Chondrocyte (in vitro differentiated cells): ENCODE measurements around the gene DOCK7. TPM values are rescaled to one million over a fixed set of nuclear protein-coding genes. Genes with fewer than 3 reads are reported as not detected.

Experiments used
- DNase-seq: peaks from one replicate; pipeline ENCODE4 v3.0.0; 2021; ENCODE audit warnings: mixed read lengths, low spot score
- H3K27ac Mint-ChIP-seq: one replicate; pipeline ENCODE4 v1.8.0; 2021; ENCODE audit warnings: mild to moderate bottlenecking, moderate library complexity, mixed read lengths; ENCODE audit not compliant: unreplicated experiment
- H3K27me3 Mint-ChIP-seq: 2 replicates; pipeline ENCODE4 v1.8.0; 2021; ENCODE audit warnings: low read depth, mixed read lengths
- H3K36me3 Mint-ChIP-seq: 2 replicates; pipeline ENCODE4 v1.8.0; 2021; ENCODE audit warnings: low read depth, mixed read lengths
- H3K4me1 Mint-ChIP-seq: 2 replicates; pipeline ENCODE4 v1.8.0; 2021; ENCODE audit warnings: low read depth, mild to moderate bottlenecking, mixed read lengths
- H3K4me3 Mint-ChIP-seq: one replicate; pipeline ENCODE4 v1.8.0; 2021; ENCODE audit warnings: mild to moderate bottlenecking, moderate library complexity, mixed read lengths; ENCODE audit not compliant: unreplicated experiment
- H3K9me3 Mint-ChIP-seq: 2 replicates; pipeline ENCODE4 v1.8.0; 2021; ENCODE audit warnings: low read depth, mixed read lengths
- total RNA-seq: library from RNA; stranded (reverse); gene quantifications from 3 replicates; pipeline ENCODE4 v1.2.1, GENCODE V29; 2021
- TF ChIP-seq, protein P1 (sequence below): fragments of 200-600 bp; sonication (generic); IDR thresholded peaks from 2 replicates; pipeline ENCODE4 v1.5.0; 2021; ENCODE audit warnings: antibody characterized with exemption, mild to moderate bottlenecking, moderate library complexity

Gene DOCK7
- total RNA-seq, 1 donor from 2014 or later, result 88.4 TPM

DNA sequence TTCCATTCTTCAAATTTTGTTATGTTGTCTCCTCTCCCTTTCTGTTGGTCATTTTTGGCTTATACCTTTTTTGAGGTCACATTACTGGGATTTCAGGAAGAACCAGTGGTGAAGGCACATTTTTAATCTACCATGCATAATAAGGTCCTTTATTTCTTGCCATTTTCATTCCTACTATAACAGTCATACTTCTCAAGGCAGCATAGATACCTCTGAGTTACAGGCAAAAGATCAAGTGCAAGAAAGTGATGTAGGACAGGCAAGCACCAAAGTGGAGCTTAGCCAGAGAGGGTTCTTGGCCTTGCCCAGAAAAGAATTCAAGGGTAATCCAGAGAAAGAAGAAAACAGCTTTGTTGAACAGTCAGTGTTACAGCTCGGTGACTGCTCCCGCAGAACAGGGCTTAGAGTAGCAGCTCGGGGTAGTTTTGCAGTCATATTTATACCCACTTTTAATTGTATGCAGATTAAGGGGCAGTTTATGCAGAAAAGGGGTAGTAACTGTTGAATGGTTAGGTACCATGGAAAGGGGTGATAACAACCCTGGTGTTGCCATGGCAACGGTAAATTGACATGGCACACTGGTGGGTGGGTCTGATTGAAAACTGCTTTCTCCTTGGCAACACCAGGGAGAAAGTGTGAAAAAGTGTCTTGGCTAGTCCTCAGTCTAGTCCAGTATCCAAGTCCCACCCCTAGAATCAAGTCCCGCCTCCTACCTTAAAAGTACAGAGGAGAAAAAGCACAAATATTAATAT lies 39.6 kb upstream of the DOCK7 start:
- H3K9me3 Mint-ChIP-seq, result peaks cover 2% of the 10 kb centered on the region
- peaks cover 34% of the 10 kb centered on the region for H3K4me1 Mint-ChIP-seq
- DNase-seq, result no peak
- no peaks in the 10 kb centered on the region for H3K27me3 Mint-ChIP-seq
- TF ChIP-seq, protein P1, sequence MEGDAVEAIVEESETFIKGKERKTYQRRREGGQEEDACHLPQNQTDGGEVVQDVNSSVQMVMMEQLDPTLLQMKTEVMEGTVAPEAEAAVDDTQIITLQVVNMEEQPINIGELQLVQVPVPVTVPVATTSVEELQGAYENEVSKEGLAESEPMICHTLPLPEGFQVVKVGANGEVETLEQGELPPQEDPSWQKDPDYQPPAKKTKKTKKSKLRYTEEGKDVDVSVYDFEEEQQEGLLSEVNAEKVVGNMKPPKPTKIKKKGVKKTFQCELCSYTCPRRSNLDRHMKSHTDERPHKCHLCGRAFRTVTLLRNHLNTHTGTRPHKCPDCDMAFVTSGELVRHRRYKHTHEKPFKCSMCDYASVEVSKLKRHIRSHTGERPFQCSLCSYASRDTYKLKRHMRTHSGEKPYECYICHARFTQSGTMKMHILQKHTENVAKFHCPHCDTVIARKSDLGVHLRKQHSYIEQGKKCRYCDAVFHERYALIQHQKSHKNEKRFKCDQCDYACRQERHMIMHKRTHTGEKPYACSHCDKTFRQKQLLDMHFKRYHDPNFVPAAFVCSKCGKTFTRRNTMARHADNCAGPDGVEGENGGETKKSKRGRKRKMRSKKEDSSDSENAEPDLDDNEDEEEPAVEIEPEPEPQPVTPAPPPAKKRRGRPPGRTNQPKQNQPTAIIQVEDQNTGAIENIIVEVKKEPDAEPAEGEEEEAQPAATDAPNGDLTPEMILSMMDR, result no peak
- no peak overlapping the region for H3K27ac Mint-ChIP-seq
- H3K4me3 Mint-ChIP-seq, result no peak overlapping the region
- H3K36me3 Mint-ChIP-seq, result no peaks in the 10 kb centered on the region

DNA sequence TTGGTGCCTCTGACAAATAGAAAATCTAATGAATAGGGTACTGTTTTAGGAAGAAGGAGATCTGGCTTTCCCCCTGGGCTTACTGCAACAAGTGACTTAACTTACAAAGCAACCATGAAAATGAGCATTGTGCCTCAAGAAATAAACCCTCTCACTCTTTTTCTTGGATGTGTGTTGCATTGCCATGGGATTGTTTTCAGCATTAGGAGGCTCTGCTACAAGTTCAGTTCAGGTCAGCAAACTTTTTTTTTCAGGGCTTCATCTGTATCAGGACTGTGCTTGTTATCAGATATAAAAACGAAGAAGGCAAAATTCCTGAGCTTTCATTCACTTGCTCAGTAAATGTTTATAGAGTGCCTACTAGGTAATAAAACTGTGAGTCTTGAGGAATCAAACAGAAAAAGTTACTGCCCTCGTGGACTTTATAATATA lies 37.8 kb upstream of the DOCK7 start:
- Mint-ChIP-seq H3K36me3 (no peaks in the 10 kb centered on the region), H3K4me3 (no peak overlapping the region), H3K9me3 (peaks cover 2% of the 10 kb centered on the region), H3K27me3 (no peaks in the 10 kb centered on the region), H3K4me1 (peaks cover 28% of the 10 kb centered on the region), H3K27ac (peak overlapping the region; percentile 32)
- DNase-seq, result no peak
- TF ChIP-seq, protein P1, result no peak

DNA sequence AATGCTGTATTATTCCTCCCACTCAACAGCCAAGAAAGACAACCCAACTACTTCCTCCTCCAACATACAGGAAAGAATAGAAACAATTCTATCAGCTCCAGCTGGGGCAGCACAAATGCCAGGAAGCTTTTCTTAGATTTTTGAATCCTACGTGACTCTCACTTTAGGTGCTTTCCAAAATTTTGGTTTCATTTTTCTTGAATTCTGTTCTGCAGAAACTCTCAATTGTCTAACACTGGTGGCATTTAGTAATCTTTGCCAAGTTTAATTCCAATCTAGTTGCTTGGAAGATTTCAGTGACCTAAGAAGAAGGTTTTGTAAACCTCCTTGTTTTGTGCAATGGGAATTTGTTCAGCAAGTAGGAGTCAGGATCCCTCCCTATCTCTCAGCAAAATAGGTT lies 37.1 kb upstream of the DOCK7 start:
- DNase-seq, result no peak
- Mint-ChIP-seq H3K4me1 (peaks cover 28% of the 10 kb centered on the region), H3K9me3 (peaks cover 2% of the 10 kb centered on the region), H3K4me3 (peak overlapping the region; percentile 47), H3K27me3 (no peaks in the 10 kb centered on the region), H3K27ac (peak overlapping the region; percentile 57), H3K36me3 (no peaks in the 10 kb centered on the region)
- TF ChIP-seq, protein P1, result no peak

DNA sequence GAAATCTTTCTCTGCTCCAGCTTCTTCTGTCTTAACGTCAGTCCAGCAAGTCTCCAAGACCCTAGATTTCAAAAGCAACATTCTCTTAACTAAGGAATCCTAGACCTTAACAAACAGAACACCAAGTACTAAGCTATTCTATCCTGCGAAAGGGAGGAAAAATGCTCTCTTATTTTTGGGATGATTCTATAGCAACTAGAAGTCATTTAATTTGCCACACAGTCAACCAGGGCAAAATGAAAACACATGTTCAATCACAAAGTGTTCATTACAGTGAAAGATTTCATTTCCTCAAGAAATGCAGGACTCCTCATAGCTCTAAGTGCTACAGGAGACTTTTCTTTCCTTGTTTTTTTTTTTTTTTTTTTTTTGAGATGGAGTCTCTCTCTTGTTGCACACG lies 36.2 kb upstream of the DOCK7 start:
- no peaks in the 10 kb centered on the region for H3K27me3 Mint-ChIP-seq
- H3K36me3 Mint-ChIP-seq, result no peaks in the 10 kb centered on the region
- H3K9me3 Mint-ChIP-seq, result peaks cover 2% of the 10 kb centered on the region
- no peak for DNase-seq
- H3K27ac Mint-ChIP-seq, result peak overlapping the region; percentile 54
- H3K4me1 Mint-ChIP-seq, result peaks cover 28% of the 10 kb centered on the region
- TF ChIP-seq, protein P1, result no peak
- no peak overlapping the region for H3K4me3 Mint-ChIP-seq

DNA sequence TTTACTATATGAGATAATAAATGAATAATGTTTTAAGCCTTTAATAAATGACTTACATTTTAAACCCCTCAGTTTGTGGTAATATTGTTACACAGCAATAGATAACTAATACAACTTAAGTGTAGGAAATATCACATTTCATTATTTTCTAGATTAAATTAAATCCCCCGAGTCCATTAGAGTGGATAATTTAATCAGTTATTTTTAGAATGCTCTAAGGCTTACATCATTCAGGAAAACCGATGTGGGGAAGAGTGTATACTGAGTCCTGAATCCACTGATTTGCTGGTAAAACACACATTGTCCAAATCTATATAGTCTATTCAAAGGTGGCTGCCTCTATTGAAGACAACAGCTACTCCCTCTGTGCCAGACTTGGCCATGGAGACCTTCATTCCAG lies 35.7 kb upstream of the DOCK7 start:
- TF ChIP-seq, protein P1, result no peak
- Mint-ChIP-seq H3K4me1 (peaks cover 28% of the 10 kb centered on the region), H3K27me3 (no peaks in the 10 kb centered on the region)

More for the DNA sequence above, 35.7 kb upstream of the DOCK7 start:
- DNase-seq, result no peak
- Mint-ChIP-seq H3K27ac (peak overlapping the region; percentile 54), H3K4me3 (no peak overlapping the region), H3K9me3 (peaks cover 2% of the 10 kb centered on the region), H3K36me3 (no peaks in the 10 kb centered on the region)
